Stimulated activated CD8-positive, alpha-beta memory T cell treated with anti-CD3 and anti-CD28 coated beads, Interleukin-7, amount 100 ng/mL, for 4 hours (primary cell): ENCODE measurements around the gene SAP25.
A peak's percentile ranks its signal among the peaks of the same experiment; 100 is the strongest.

ENCODE experiments used
- DNase-seq, 2 donors: peaks; one replicate each; pipeline ENCODE4 v3.0.0-alpha.2; 2020; ENCODE audit warnings: low read depth in 2 of 2

The SAP25 gene

GRCh38 chr7:100573691-100574361 lies at the start of gene SAP25:
SAP25 (minus strand) TSS chr7:100573900; CDS start chr7:100573742, 158 bp downstream.
- DNase-seq: no peak

DNA sequence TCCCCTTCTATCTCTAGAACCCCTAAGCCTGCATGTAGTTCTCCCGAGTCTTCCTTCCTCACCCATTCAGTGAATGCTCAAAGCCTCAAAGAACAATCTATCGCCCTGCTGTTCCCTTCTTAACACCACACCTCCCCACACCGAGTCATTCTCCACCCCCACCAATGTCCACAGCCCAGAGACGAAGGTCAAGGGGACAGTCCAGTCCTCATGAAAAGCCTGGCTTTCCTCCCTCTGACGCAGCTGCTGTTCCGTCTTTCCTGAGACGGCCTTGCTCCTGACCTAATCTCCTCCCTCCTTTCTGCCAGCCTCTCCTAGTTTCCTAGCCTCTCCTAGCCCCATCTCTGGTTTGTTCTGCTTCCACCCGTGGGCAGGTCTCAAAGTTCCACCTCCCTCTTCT lies 47.9 kb upstream of the SAP25 start:
- DNase-seq: no peak

GRCh38 chr7:100620804-100621203 lies 47.1 kb upstream of the SAP25 start:
- DNase-seq: no peak

DNA sequence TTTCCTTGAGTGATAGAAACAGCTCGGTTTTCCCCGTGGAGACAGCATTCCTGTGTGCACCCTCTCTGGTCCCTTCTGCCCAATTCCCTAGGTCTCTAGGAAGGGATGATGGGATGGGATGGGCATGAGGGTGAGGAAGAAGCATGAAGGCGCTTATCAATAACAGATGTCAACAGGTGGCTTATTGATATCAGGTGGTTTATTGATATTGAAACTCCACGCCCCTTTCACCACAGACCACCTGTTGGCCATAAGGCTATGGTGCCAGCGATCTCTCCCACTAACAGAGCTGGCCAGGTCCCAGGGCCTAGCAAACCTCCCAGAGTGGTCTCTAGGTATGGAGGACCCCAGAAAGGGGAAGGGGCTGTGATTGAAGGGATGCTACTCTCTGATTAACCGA lies 46.5 kb upstream of the SAP25 start:
- no peak for DNase-seq

- DNase-seq: no peak
These were observed 40.7 kb upstream of the SAP25 start for GRCh38 chr7:100614308-100614861.

DNA sequence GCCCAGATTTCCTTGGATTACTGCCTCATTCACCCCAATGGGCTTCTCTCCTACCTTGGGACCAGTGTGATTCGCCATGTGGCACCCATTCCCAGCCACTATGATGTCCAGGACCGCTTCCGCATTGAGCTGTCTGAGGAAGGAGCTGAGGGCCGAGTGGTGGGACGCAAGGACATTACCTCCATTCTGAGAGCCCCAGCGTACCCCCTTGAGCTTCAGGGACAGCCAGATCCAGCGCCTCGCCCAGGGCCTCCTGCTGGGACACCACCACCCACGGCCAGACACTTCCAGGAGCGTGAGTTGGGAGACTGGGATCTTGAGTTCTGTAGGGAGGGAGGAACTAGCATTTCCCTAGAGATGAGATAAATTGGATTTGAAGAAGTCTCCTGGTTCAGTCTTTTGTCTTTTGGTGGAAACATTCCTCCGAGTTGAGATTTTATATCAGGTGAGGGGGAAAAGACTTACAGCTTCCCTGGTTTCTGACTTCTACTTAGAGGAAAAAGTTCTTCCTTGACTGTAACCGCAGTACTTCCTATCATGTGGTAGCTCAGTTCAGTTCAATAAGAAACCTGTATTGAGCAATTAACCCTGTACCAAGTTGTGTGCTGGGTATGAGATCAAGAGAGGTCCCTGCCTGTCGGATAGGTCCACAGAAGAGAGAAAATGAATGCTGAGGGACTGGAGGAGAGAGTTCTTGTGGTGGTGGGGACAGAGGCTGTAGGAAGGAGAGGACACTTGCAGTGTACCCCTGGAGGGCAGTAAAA lies 39.9 kb upstream of the SAP25 start:
- no peak for DNase-seq

- DNase-seq: no peak
These were observed 39.2 kb upstream of the SAP25 start for GRCh38 chr7:100612730-100613390.

DNA sequence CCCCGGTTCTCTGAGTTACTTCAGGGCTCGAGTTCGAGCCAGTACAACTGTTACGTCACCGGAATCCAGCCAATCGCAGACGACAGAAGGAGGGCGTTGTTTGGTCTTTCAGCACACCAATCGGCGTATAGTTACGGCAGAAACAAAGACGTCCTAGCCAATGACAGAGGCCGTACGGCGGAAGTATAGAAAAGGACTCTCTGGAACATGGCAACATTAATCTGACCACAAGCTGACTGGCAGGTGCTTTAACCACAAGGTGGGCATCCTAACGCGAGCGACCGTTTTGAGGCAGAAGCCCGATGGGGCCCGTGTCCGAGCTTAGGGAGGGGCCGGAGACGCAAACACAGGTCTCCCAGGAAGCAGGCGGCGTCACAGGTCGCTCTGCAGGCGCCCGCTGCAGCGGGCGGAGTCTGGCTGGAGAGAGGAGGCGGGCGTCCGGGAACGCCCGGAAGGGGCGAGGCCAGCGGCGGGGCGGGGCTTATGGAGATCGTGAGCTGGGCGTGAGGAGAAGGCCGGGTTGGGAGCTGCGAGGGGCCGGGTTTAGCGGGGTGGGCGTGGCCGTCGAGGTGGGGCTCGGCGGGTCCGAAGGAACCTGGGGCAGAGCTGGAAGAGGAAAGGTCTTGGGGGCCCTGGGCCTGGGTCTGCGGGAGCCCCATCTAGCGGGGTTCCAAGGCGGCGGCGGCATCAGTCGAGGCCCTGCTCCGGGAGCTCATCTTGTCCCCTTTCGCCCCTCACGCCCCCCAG lies 38.5 kb upstream of the SAP25 start, which contains the start of gene MOSPD3:
TSS of gene MOSPD3 (plus strand) at position 558 of the 747 bp plus-strand sequence. CDS start 252 bp downstream, outside the sequence.
- DNase-seq: peak; percentile 96 to 97

DNA sequence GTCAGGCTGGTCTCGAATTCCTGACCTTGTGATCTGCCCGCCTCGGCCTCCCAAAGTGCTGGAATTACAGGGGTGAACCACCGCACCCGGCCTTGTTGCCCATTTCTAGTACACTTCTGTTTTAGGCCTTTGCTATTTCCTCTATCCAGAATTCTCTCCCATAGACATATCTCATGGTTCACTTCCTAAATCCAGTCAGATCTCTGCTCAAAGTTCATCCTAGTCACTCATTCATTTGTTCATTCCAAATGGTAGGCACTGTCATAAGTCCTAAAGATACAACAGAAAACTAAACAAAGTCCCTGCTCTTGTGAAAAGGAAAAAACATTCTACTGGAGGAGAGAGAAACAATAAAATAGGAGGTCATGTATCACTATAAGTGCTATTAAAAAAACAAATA lies 36.3 kb upstream of the SAP25 start:
- no peak for DNase-seq

DNA sequence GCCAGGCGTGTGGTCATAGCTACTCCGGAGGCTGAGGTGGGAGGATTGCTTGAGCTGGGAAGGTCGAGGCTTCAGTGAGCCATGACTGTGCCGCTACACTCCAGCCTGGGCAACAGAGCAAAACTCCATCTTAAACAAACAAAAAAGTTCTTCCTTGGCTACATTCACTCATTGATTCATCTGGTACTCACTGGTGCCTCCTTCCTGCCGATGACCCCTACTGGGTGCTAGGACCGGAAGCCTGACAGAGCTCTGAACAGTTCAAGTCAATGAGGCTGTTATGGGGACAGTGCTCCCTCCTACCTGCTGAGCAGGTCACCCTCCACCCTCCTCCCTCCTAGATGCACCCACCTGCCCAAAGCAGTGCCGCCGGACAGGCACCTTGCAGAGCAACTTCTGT lies 33.4 kb upstream of the SAP25 start:
- DNase-seq: no peak

- DNase-seq: no peak
These were observed 32.6 kb upstream of the SAP25 start for GRCh38 chr7:100606313-100606712.

- DNase-seq: peak in 1 of 2 donors; percentile 23
These were observed 31.5 kb upstream of the SAP25 start for GRCh38 chr7:100604976-100605911.

- DNase-seq: peak; percentile 41 to 77
These were observed 30.6 kb upstream of the SAP25 start for GRCh38 chr7:100604028-100604975.

GRCh38 chr7:100603726-100604027 lies 30.0 kb upstream of the SAP25 start:
- DNase-seq: no peak

GRCh38 chr7:100602889-100603725 lies 29.4 kb upstream of the SAP25 start:
- DNase-seq: no peak

DNA sequence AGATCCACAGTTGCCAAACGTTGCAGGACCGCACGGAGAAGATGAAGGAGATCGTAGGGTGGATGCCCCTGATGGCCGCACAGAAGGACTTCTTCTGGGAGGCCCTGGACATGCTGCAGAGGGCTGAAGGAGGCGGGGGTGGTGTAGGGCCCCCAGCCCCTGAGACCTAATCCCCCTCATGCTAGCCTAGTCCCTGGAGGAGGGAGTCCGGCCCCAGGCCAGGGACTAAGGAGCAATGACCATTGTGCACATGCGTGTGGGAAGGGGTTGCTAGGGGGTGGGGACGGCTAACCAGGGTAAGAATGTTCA lies 27.0 kb upstream of the SAP25 start:
- DNase-seq: no peak

DNA sequence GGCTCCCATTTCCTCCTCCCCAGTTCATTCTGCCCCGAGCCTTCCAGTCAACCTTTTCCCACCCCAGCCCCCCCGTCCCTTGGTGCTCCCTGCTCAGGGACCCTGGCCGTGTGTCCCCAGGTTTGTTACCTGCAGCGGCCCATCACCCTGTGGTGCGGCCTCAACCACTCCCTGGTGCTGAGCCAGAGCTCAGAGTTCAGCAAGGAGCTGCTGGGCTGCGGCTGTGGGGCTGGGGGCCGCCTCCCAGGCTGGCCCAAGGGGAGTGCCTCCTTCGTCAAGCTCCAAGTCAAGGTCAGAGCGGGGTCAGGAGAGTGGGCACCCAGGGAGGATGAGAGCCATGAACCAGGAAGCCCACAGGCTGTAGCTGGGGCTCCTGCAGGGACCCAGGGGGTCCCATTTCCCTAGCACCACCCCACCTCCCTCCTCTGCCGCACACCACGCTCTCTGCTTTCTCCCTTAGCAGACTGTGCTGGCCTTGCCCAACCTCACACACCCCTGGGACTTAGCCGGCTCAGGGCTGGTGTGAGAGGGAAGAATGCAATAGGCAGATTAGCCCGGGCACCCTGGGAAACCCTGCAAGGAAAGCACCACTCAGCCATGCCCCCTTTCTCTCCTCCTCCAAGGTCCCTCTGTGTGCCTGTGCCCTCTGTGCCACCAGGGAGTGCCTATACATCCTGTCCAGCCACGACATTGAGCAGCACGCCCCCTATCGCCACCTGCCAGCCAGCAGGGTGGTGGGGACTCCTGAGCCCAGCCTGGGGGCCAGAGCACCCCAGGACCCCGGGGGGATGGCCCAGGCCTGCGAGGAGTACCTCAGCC lies 26.4 kb upstream of the SAP25 start:
- DNase-seq: no peak

DNA sequence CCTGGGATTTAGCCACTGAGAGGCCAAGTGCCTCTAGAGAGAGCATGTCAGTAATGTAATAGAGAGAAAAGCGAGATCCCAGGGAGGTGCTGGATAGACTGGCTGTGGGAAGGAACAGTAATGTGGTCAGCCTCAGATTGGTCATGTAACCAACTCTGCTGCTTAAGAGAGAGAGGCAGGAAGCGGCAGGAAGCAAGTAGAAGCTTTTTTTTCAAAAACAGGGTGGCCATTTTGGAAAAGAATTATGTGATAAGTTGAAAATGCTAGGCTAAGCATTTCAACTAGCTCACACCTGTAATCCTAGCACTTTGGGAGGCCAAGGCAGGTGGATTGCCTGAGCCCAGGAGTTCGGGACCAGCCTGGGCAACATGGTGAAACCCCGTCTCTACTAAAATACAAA lies 24.7 kb upstream of the SAP25 start:
- no peak for DNase-seq
